Fibroblast of the aortic adventitia (primary cell): ENCODE results near the gene ABHD15. TPM values are rescaled to one million over a fixed set of nuclear protein-coding genes. Genes with fewer than 3 reads are reported as not detected.

ENCODE experiments used
- DNase-seq: peaks from one replicate; pipeline ENCODE4 v3.0.0-alpha.2; 2010; ENCODE audit warnings: low read depth
- H3K4me3 ChIP-seq: 2 replicates; pipeline ENCODE4 v1.5.1; 2011; ENCODE audit warnings: low read depth, mild to moderate bottlenecking, control low read depth, low read length, moderate library complexity
- CTCF ChIP-seq: IDR thresholded peaks from 2 replicates; pipeline ENCODE4 v1.5.1; 2011; ENCODE audit warnings: mild to moderate bottlenecking, low read length, control low read depth, inconsistent platforms; ENCODE audit not compliant: insufficient read depth
- total RNA-seq: library from RNA; depleted of rRNA; stranded (reverse); fragments of >200 nt; gene quantifications from 2 replicates; pipeline ENCODE4 v1.2.3, GENCODE V29; 2012; ENCODE audit warnings: low replicate concordance

The ABHD15 gene
- total RNA-seq, 1 donor: 15.3 TPM

- H3K4me3 ChIP-seq: no peak overlapping the region
- no peak for TF ChIP-seq CTCF
- DNase-seq: peak; percentile 23
Measured at GRCh38 chr17:29514792-29515191, 52.0 kb downstream of the ABHD15 start.

- no peak for TF ChIP-seq CTCF
- no peak for DNase-seq
- H3K4me3 ChIP-seq: no peak overlapping the region
Measured at GRCh38 chr17:29510953-29511352, 55.9 kb downstream of the ABHD15 start.

Other genes with a start within 250 kb of the ABHD15 start
- 71.8 and 78.3 TPM in 2 replicates for gene TAOK1, start 176.7 kb downstream of the ABHD15 start, total RNA-seq
- 24.9 and 41.8 TPM in 2 replicates for gene TP53I13, start 1.7 kb upstream of the ABHD15 start, total RNA-seq
- gene GIT1, start 22.6 kb upstream of the ABHD15 start, total RNA-seq: 22.0 and 38.6 TPM in 2 replicates
- gene ANKRD13B, start 26.1 kb upstream of the ABHD15 start, total RNA-seq: 7.4 and 14.0 TPM in 2 replicates
- gene CORO6, start 55.9 kb upstream of the ABHD15 start, total RNA-seq: 5.5 and 8.3 TPM in 2 replicates